ENCODE results near the gene ABCC12. TPM values are rescaled to one million over a fixed set of nuclear protein-coding genes. Genes with fewer than 3 reads are reported as not detected.

The ABCC12 gene
- total RNA-seq, 4 donors from 2014 or later, result not detected

DNA sequence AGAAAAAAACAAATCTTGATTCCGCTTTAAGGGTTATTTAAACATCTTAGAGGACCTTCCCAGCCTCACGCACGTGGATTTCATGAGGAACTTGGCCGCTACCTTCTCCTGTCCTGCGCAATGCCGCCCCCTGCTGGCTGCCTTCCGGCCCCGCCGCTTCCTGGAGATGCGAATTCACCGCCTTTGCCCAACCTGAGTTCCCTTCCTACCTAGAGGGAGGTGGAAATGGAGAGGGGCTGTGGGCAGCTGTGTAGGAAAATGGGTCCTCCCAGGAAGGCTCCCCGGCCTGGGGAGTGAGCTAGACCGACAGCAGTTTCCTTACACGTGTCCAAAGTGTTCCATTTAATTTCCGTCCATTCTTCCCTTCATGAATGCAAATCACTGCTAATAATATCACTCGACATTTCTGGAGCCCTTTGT, 1.0 kb upstream of the ABCC12 start:
- ATAC-seq (ENCODE audit: low FRiP score) (peak; percentile 78), DNase-seq (ENCODE audit: low spot score) (peak; percentile 94)
- TF ChIP-seq, protein P1, sequence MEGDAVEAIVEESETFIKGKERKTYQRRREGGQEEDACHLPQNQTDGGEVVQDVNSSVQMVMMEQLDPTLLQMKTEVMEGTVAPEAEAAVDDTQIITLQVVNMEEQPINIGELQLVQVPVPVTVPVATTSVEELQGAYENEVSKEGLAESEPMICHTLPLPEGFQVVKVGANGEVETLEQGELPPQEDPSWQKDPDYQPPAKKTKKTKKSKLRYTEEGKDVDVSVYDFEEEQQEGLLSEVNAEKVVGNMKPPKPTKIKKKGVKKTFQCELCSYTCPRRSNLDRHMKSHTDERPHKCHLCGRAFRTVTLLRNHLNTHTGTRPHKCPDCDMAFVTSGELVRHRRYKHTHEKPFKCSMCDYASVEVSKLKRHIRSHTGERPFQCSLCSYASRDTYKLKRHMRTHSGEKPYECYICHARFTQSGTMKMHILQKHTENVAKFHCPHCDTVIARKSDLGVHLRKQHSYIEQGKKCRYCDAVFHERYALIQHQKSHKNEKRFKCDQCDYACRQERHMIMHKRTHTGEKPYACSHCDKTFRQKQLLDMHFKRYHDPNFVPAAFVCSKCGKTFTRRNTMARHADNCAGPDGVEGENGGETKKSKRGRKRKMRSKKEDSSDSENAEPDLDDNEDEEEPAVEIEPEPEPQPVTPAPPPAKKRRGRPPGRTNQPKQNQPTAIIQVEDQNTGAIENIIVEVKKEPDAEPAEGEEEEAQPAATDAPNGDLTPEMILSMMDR (IDR thresholded peaks at IDR 0.05), result peak in 1 of 3 donors; percentile 43

DNA sequence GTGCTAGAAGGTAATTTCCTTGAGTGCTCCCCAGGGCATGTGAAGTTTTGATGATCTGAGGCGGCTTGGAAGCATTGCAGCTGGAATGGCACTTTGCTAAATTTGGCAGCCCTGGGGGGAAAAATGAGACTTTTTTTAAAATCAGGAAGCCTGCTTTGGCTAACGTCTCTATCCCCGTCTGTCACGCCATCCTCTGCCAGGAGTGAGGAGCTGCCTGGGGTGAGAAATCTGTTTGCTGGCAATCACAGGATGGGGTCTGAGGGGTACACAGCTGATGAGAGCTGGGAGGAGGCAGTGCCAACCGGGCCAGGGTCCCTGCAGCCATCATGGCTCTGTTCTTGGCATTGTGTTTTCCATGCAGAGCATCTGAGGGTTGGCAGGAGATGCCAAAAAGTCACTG, 2.0 kb downstream of the ABCC12 start:
- DNase-seq (ENCODE audit: low spot score) (no peak), ATAC-seq (ENCODE audit: low FRiP score) (no peak)
- TF ChIP-seq, protein P1 (IDR thresholded peaks at IDR 0.05), result no peak

DNA sequence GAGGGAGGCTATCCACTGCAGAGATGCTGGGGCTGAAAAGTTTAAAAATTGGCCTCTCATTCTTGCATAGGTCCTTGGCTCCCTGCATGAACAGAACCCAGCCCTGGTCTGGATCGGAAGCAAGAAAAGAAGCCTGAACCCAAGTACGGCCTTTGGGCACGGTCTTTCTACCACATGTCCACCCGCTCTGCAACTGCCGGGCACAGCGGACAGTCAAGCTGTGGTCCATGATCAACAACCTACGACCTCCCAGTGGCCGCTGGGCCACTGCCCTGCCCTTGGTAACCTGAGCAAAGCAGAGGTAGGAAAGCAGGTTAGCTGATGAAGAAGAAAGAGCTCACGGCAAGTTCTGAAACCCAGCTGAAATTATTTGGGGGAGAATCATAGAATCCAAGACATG, 3.6 kb downstream of the ABCC12 start:
- TF ChIP-seq, protein P1 (IDR thresholded peaks at IDR 0.05), result no peak
- no peak for DNase-seq (ENCODE audit: low spot score)
- ATAC-seq (ENCODE audit: low FRiP score), result no peak

DNA sequence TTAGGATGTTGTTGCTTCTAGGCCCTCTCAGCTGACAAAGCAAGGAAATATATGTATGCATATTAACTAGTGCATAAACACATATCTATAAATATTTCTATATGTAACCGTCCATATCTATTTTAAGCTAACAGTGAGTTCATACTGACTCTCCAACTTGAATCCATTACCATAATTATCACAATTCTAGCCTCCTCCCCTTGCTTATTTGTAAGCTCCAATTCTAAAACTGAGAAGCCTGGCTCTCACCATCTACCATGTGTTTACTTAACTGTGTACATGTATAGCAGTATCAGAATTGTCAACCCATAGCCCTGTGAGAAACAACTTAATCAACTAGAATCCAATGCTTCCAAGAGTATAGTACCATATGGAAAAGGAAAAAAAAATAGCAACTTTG, 5.1 kb downstream of the ABCC12 start:
- ATAC-seq (ENCODE audit: low FRiP score), result no peak
- TF ChIP-seq, protein P1 (IDR thresholded peaks at IDR 0.05), result no peak

DNA sequence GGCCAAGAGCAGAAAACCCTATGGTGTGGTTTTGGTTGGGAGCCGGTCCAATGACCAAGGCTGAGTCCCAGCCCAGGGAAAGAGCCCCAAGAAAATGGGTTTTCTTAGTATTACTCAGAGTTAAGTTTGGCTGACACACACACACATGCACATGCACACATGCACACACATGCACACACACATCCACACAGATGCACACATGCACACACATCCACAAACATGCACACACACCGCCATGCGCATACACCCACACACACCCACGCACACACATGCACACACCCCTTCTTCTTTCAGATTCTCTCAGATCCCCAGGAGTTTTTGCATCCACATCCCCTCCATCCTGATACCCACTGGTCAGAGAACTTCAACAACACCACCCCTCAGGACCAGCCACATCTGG, 9.1 kb downstream of the ABCC12 start:
- ATAC-seq (ENCODE audit: low FRiP score), result no peak
- TF ChIP-seq, protein P1 (IDR thresholded peaks at IDR 0.05), result no peak
- DNase-seq (ENCODE audit: low spot score), result no peak

More for the DNA sequence above, 5.1 kb downstream of the ABCC12 start:
- DNase-seq (ENCODE audit: low spot score), result no peak

DNA sequence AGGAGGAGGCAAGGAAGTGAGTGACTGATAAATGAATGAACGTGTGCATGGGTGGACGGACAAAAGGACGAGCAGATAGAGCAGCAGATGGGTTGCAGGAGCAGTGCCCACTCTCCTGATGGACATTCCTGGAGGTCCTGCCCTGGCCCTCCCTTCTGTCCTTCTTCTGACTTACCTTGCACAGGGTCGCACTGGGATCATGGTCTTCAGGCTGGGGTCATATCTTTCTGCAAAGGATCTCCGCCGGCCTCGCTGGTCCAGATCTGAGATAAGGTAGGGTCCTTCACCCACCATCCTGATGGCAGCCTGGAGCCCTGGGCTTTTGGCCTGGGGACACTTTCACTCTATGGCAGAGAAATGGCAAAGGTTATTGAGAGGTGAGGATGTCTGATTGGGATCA, 9.7 kb downstream of the ABCC12 start:
- TF ChIP-seq, protein P1 (IDR thresholded peaks at IDR 0.05), result no peak
- no peak for ATAC-seq (ENCODE audit: low FRiP score)
- DNase-seq (ENCODE audit: low spot score), result no peak

DNA sequence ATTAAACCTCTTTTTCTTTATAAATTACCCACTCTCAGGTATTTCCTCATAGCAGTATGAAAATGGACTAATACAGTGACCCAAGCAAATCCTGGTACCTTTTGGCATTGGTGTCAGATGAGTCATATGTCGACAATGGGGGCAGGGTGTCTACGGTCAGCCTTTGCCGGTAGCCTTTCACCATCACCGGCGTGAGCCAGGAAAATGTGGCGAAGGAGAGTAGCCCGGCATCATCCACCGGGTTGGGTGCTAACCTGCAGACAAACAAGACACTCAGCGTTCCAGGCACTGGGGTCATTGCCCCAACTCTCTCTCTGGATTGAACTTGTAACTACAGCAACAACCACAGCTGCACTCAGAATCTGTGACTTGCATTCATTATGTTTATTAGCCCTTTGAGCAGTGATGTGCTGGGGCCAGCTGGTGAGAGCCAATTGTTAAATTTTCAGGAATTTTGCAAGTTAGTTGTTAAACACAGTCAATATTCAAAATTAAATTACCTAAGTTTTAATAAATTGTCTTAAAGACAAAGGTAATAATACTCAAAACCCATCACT, 11.9 kb downstream of the ABCC12 start:
- no peak for DNase-seq (ENCODE audit: low spot score)
- ATAC-seq (ENCODE audit: low FRiP score), result no peak
- TF ChIP-seq, protein P1 (IDR thresholded peaks at IDR 0.05), result no peak
